Activated CD4-positive, alpha-beta T cell treated with anti-CD3 and anti-CD28 coated beads, Interleukin-10, Interleukin-2, amounts not matched to agents 100 ng/mL and 50 ng/mL, durations not matched to agents 16 hours and 8 hours (primary cell): ENCODE data around the gene EMC10.
"Not testable (repeated sequence)": the region's sequence is repeated elsewhere in the genome, so short reads cannot be mapped to it uniquely, and the experiment has no call there.

ENCODE experiments used
- DNase-seq: peaks from one replicate; pipeline ENCODE4 v3.0.0-alpha.2; 2020

Gene EMC10

GRCh38 chr19:50476224-50476906 lies at the start of gene EMC10, which contains the start of gene GARIN5A:
TSS of gene EMC10 (plus strand) at chr19:50476507. CDS start at chr19:50476545, 38 bp downstream.
TSS of gene GARIN5A (minus strand) at chr19:50476848. CDS start at chr19:50476388, 460 bp downstream.
- DNase-seq, result peak; percentile 97

GRCh38 chr19:50427318-50427925 lies 48.9 kb upstream of the EMC10 start:
- DNase-seq, result no peak

GRCh38 chr19:50427997-50428425 lies 48.3 kb upstream of the EMC10 start:
- peak; percentile 22 for DNase-seq

GRCh38 chr19:50428772-50429463 lies 47.4 kb upstream of the EMC10 start:
- no peak for DNase-seq

- no peak for DNase-seq
Observed at GRCh38 chr19:50430888-50431342, 45.4 kb upstream of the EMC10 start.

- DNase-seq, result peak; percentile 88
Observed at GRCh38 chr19:50431343-50432220, 44.7 kb upstream of the EMC10 start.

GRCh38 chr19:50432221-50433028 lies 43.9 kb upstream of the EMC10 start, which contains the start of gene MYBPC2:
TSS of gene MYBPC2 (plus strand) at chr19:50432892. CDS start at chr19:50432954, 62 bp downstream.
- DNase-seq, result no peak

GRCh38 chr19:50433201-50434180 lies 42.8 kb upstream of the EMC10 start:
- DNase-seq, result no peak

- DNase-seq, result no peak
Observed at GRCh38 chr19:50434525-50434924, 41.8 kb upstream of the EMC10 start.

- no peak for DNase-seq
Observed at GRCh38 chr19:50435221-50435620, 41.1 kb upstream of the EMC10 start.

GRCh38 chr19:50435627-50436026 lies 40.7 kb upstream of the EMC10 start:
- DNase-seq, result no peak

GRCh38 chr19:50437862-50438449 lies 38.4 kb upstream of the EMC10 start:
- no peak for DNase-seq

- not testable (repeated sequence) for DNase-seq
Observed at GRCh38 chr19:50439130-50439529, 37.2 kb upstream of the EMC10 start.

GRCh38 chr19:50444059-50444458 lies 32.2 kb upstream of the EMC10 start:
- DNase-seq, result no peak

GRCh38 chr19:50447053-50447452 lies 29.3 kb upstream of the EMC10 start:
- no peak for DNase-seq

- DNase-seq, result no peak
Observed at GRCh38 chr19:50447750-50448149, 28.6 kb upstream of the EMC10 start.

GRCh38 chr19:50449236-50449899 lies 26.9 kb upstream of the EMC10 start:
- DNase-seq, result no peak

GRCh38 chr19:50450369-50451222 lies 25.7 kb upstream of the EMC10 start:
- no peak for DNase-seq

GRCh38 chr19:50451223-50451534 lies 25.1 kb upstream of the EMC10 start:
- DNase-seq, result no peak
